Esophagus squamous epithelium (tissue), 4 donors: ENCODE measurements around the gene KCTD12.

Experiments used
- CTCF ChIP-seq, 6 experiments: fragments of 450-650 bp in 4 of 6; fragments of 200-600 bp in 2 of 6; sonication (generic) in 2 of 6; IDR thresholded peaks; one replicate each; pipeline ENCODE4 v1.5.1; 2016 to 2019; ENCODE audit warnings: antibody characterized with exemption in 6 of 6, mild to moderate bottlenecking in 4 of 6, moderate library complexity in 4 of 6
- POLR2A ChIP-seq, 4 donors: fragments of 450-650 bp; IDR thresholded peaks; one replicate each; pipeline ENCODE4 v1.6.1; 2017; ENCODE audit warnings: antibody characterized with exemption in 4 of 4, mild to moderate bottlenecking in 4 of 4, moderate library complexity in 3 of 4

DNA sequence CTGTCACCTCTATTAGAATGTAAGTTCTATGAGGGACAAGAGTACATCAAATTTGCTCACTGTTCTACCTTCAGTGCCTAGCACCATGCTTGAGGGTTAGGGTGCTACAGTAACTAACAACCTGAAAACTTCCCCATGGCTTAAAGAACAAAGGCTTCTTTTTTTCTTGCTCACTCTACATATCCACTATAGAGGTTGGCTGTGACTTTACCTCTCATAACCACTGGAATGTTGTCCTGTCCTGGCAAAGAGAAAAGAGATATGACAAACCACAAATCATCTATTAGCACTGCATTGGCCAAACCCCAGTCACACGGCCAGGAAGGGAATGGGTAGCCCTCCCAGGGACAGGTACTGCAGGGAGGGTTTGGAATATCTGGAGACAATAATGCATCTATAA is 38.9 kb upstream of the KCTD12 start:
- TF ChIP-seq CTCF (IDR thresholded peaks at IDR 0.05), result no peak
- TF ChIP-seq POLR2A (IDR thresholded peaks at IDR 0.05), result no peak
